AG04450 (cell line): ENCODE results near the gene ZFP92. TPM values are rescaled to one million over a fixed set of nuclear protein-coding genes. Genes with fewer than 3 reads are reported as not detected.
A peak's percentile ranks its signal among the peaks of the same experiment; 100 is the strongest.
"Not testable (repeated sequence)": the region's sequence is repeated elsewhere in the genome, so short reads cannot be mapped to it uniquely, and the experiment has no call there.

Experiments used
- CTCF ChIA-PET: fragments of 300-600, 350-600 bp; formaldehyde crosslinking; extraction: SDS; loops from one replicate; lab custom pipeline; 2022; ENCODE audit warnings: antibody characterized with exemption, inconsistent platforms; lab: Charles Lee
- POLR2A ChIA-PET: fragments of 350-600 bp; formaldehyde crosslinking; extraction: SDS; loops from one replicate; lab custom pipeline; 2021; ENCODE audit warnings: antibody characterized with exemption, inconsistent platforms; lab: Yijun Ruan, JAX
- DNase-seq: peaks from one replicate; pipeline ENCODE4 v3.0.0-alpha.2; 2011; ENCODE audit warnings: low read depth, low spot score
- H3K27ac ChIP-seq: one replicate; pipeline ENCODE4 v1.5.1; 2012; ENCODE audit warnings: low read depth, low read length, control low read depth
- H3K27me3 ChIP-seq: one replicate; pipeline ENCODE4 v1.6.0; 2012; ENCODE audit warnings: low read length; ENCODE audit not compliant: control insufficient read depth, insufficient read depth
- H3K4me3 ChIP-seq: 2 replicates; pipeline ENCODE4 v1.5.1; 2011; ENCODE audit warnings: mild to moderate bottlenecking, low read depth, low read length, control low read depth
- H3K9me3 ChIP-seq: 2 replicates; pipeline ENCODE4 v1.5.1; 2012; ENCODE audit warnings: low read length; ENCODE audit not compliant: control insufficient read depth, insufficient read depth
- CTCF ChIP-seq: IDR thresholded peaks from 2 replicates; pipeline ENCODE4 v1.5.1; 2011; ENCODE audit warnings: low read depth, low read length, control low read depth, inconsistent platforms
- polyA plus RNA-seq: library from polyadenylated mRNA; depleted of rRNA; stranded (reverse); fragments of >200 nt; gene quantifications from 2 replicates; pipeline ENCODE4 v1.2.3, GENCODE V29; 2011

The ZFP92 gene
- polyA plus RNA-seq, 1 experiment, result 0.02 TPM

- CTCF ChIA-PET, result no interaction called here
- DNase-seq, result peak; percentile 45
- H3K9me3 ChIP-seq, result no peaks in the 10 kb centered on the region
- H3K4me3 ChIP-seq, result peak overlapping the region; percentile 7; the same call in 1 of the 2 replicates
- no peaks in the 10 kb centered on the region for H3K27me3 ChIP-seq
- peak overlapping the region; percentile 77 for H3K27ac ChIP-seq
- TF ChIP-seq CTCF, result 0 out of 2 replicates have a peak, but pooled peaks have one; percentile 15
- POLR2A ChIA-PET, result no interaction called here
These were observed 29.4 kb upstream of the ZFP92 start for GRCh38 chrX:153381684-153382532.

- H3K27ac ChIP-seq, result peak overlapping the region; percentile 77
- ChIA-PET CTCF (no interaction called here), POLR2A (no interaction called here)
- no peak overlapping the region for H3K4me3 ChIP-seq
- DNase-seq, result no peak
- H3K27me3 ChIP-seq, result no peaks in the 10 kb centered on the region
- TF ChIP-seq CTCF, result no peak
- no peaks in the 10 kb centered on the region for H3K9me3 ChIP-seq
These were observed 28.4 kb upstream of the ZFP92 start for GRCh38 chrX:153382563-153383482.

GRCh38 chrX:153384390-153384789, 26.9 kb upstream of the ZFP92 start:
- ChIA-PET CTCF (no interaction called here), POLR2A (no interaction called here)
- Histone ChIP-seq H3K9me3 (no peaks in the 10 kb centered on the region), H3K27ac (no peak overlapping the region), H3K4me3 (no peak overlapping the region), H3K27me3 (no peaks in the 10 kb centered on the region)
- no peak for DNase-seq
- TF ChIP-seq CTCF, result no peak

- DNase-seq, H3K4me3 ChIP-seq, CTCF ChIA-PET, POLR2A ChIA-PET, H3K9me3 ChIP-seq, H3K27me3 ChIP-seq, H3K27ac ChIP-seq: not testable (repeated sequence)
These were observed 26.3 kb upstream of the ZFP92 start for GRCh38 chrX:153384973-153385372.

- no peak for DNase-seq
- Histone ChIP-seq H3K27me3 (no peaks in the 10 kb centered on the region), H3K9me3 (no peaks in the 10 kb centered on the region; the same call in 1 of the 2 replicates), H3K27ac (no peak overlapping the region), H3K4me3 (no peak overlapping the region)
- POLR2A ChIA-PET, result no interaction called here
- CTCF ChIA-PET, result no interaction called here
- TF ChIP-seq CTCF, result no peak
These were observed 25.2 kb upstream of the ZFP92 start for GRCh38 chrX:153386097-153386496.
